GM12878 (cell line): ENCODE data around the gene TNFSF9. TPM values are rescaled to one million over a fixed set of nuclear protein-coding genes. Genes with fewer than 3 reads are reported as not detected.

ENCODE experiments used
- ATAC-seq: fragments of 200-7000 bp; cut with Tn5 transposase; 3 replicates; pipeline ENCODE4 v1.9.1; 2020; ENCODE audit warnings: mild to moderate bottlenecking, moderate library complexity
- BruUV-seq: library from RNA; stranded (reverse); fragments of 400-500 nt; replicated peaks from 2 replicates; lab custom pipeline; 2021; lab: Mats Ljungman, UMichigan
- CTCF ChIA-PET: fragments of 300-600 bp; sonication (Branson Sonifier 250); formaldehyde crosslinking; extraction: SDS; loops from one replicate; lab custom pipeline; 2021; ENCODE audit warnings: inconsistent platforms; lab: Yijun Ruan, JAX
- POLR2A ChIA-PET: fragments of 350-600 bp; formaldehyde crosslinking; extraction: SDS; loops from one replicate; lab custom pipeline; 2021; ENCODE audit warnings: inconsistent platforms; lab: Charles Lee
- RAD21 ChIA-PET: fragments of 300-600 bp; sonication (Branson Sonifier 250); formaldehyde crosslinking; loops from one replicate; lab custom pipeline; 2023; ENCODE audit warnings: antibody characterized with exemption; ENCODE audit not compliant: unreplicated experiment; lab: Charles Lee
- SMC1A ChIA-PET: fragments of 300-600 bp; sonication (Branson Sonifier 250); formaldehyde crosslinking; loops from one replicate; lab custom pipeline; 2023; ENCODE audit not compliant: unreplicated experiment, uncharacterized antibody; lab: Charles Lee
- DNase-seq: peaks from one replicate; pipeline ENCODE4 v3.0.0-alpha.2; 2011; ENCODE audit warnings: low read depth, low spot score
- FAIRE-seq: peaks from 3 replicates; lab custom pipeline; 2011; peaks lifted over from hg19 to GRCh38; lab: Jason Lieb, UNC
- H2AFZ ChIP-seq: 2 replicates; pipeline ENCODE4 v1.6.0; 2011; ENCODE audit warnings: low read depth, low read length, control low read depth; ENCODE audit not compliant: control insufficient read depth
- H3K27ac ChIP-seq: 2 replicates; pipeline ENCODE4 v1.5.1; 2011; ENCODE audit warnings: control low read depth; ENCODE audit not compliant: control insufficient read depth, insufficient read depth
- H3K27me3 ChIP-seq, 2 experiments: replicated peaks in 1 of 2; 2 replicates each; pipeline versions ENCODE4 v1.6.0 to v1.6.1; 2011; ENCODE audit warnings: low read length in 1 of 2; ENCODE audit not compliant: control insufficient read depth in 2 of 2, insufficient read depth in 2 of 2
- H3K36me3 ChIP-seq, 2 experiments: 2 replicates each; pipeline ENCODE4 v1.5.1; 2011; ENCODE audit warnings: low read length in 1 of 2; ENCODE audit not compliant: control insufficient read depth in 2 of 2, insufficient read depth in 2 of 2
- H3K4me1 ChIP-seq: 2 replicates; pipeline ENCODE4 v1.6.1; 2011; ENCODE audit warnings: mild to moderate bottlenecking, low read length, moderate library complexity, mixed read lengths; ENCODE audit not compliant: control insufficient read depth, insufficient read depth
- H3K4me2 ChIP-seq: 2 replicates; pipeline ENCODE4 v1.6.0; 2011; ENCODE audit warnings: control low read depth; ENCODE audit not compliant: control insufficient read depth, insufficient read depth
- H3K4me3 ChIP-seq: fragments of 200-600 bp; sonication (generic); 2 replicates; pipeline ENCODE4 v1.5.1; 2016
- H3K79me2 ChIP-seq: 2 replicates; pipeline ENCODE4 v1.6.0; 2011; ENCODE audit warnings: low read length; ENCODE audit not compliant: control insufficient read depth, insufficient read depth
- H3K9ac ChIP-seq: 2 replicates; pipeline ENCODE4 v1.8.0; 2011; ENCODE audit warnings: low read length, control low read depth, mixed read lengths; ENCODE audit not compliant: control insufficient read depth, insufficient read depth
- H3K9me3 ChIP-seq: replicated peaks from 3 replicates; pipeline ENCODE4 v1.5.1; 2011; ENCODE audit warnings: mild to moderate bottlenecking, low read length; ENCODE audit not compliant: control insufficient read depth, insufficient read depth
- H4K20me1 ChIP-seq: 2 replicates; pipeline ENCODE4 v1.6.0; 2011; ENCODE audit not compliant: control insufficient read depth, insufficient read depth
- BHLHE40 ChIP-seq, 2 experiments: fragments of 450-650 bp in 1 of 2; IDR thresholded peaks; 2 replicates each; pipeline ENCODE4 v1.6.1; 2011 to 2017; ENCODE audit warnings: low read depth in 2 of 2, borderline replicate concordance in 1 of 2, improper control_type of control experiment in 1 of 2, low read length in 1 of 2, mild to moderate bottlenecking in 1 of 2
- BRCA1 ChIP-seq: IDR thresholded peaks from 2 replicates; pipeline ENCODE4 v1.6.1; 2011; ENCODE audit warnings: low read depth, low read length, improper control_type of control experiment
- FOS ChIP-seq: IDR thresholded peaks from 3 replicates; pipeline ENCODE4 v1.6.1; 2011; ENCODE audit warnings: borderline replicate concordance; ENCODE audit not compliant: insufficient read length; ENCODE audit errors: extremely low read depth
- MEF2B ChIP-seq: fragments of 450-650 bp; IDR thresholded peaks from 2 replicates; pipeline ENCODE4 v1.6.1; 2018; ENCODE audit warnings: mild to moderate bottlenecking, moderate library complexity; ENCODE audit not compliant: partially characterized antibody, poor library complexity, severe bottlenecking
- MXI1 ChIP-seq: fragments of 150-350 bp; IDR thresholded peaks from 2 replicates; pipeline ENCODE4 v1.6.1; 2011; ENCODE audit warnings: low read depth, mild to moderate bottlenecking, inconsistent platforms, low read length, improper control_type of control experiment
- NFXL1 ChIP-seq: fragments of 450-650 bp; IDR thresholded peaks from 2 replicates; pipeline ENCODE4 v1.6.1; 2017; ENCODE audit warnings: antibody characterized with exemption, mild to moderate bottlenecking, borderline replicate concordance
- PML ChIP-seq: IDR thresholded peaks from 2 replicates; pipeline ENCODE4 v1.6.1; 2012; ENCODE audit warnings: low read length, inconsistent platforms
- RAD21 ChIP-seq: IDR thresholded peaks from 2 replicates; pipeline ENCODE4 v1.6.1; 2011; ENCODE audit warnings: mild to moderate bottlenecking, low read depth, low read length, moderate library complexity; ENCODE audit not compliant: insufficient read depth
- SIN3A ChIP-seq: IDR thresholded peaks from 2 replicates; pipeline ENCODE4 v1.6.1; 2012; ENCODE audit warnings: low read depth, low read length, improper control_type of control experiment
- SUPT20H ChIP-seq: IDR thresholded peaks from 2 replicates; pipeline ENCODE4 v1.6.1; 2011; ENCODE audit warnings: low read depth, mild to moderate bottlenecking, low read length, moderate library complexity, borderline replicate concordance; ENCODE audit not compliant: control insufficient read depth
- YY1 ChIP-seq: IDR thresholded peaks from 2 replicates; pipeline ENCODE4 v1.6.1; 2011; ENCODE audit warnings: low read depth, mild to moderate bottlenecking, low read length
- WGBS: methylation state at CpG from one replicate; pipeline ENCODE4 v1.1.6; 2016; ENCODE audit warnings: low lambda C conversion rate; ENCODE audit not compliant: insufficient replicate concordance, insufficient coverage; ENCODE audit errors: missing lambda C conversion rate; 5-methylcytosine and 5-hydroxymethylcytosine counted together
- in situ Hi-C: fragments of 300-500 bp; cut with MboI; formaldehyde crosslinking; loops from 9 replicates; pipeline ENCODE4 v1.14.3; 2018; ENCODE audit warnings: mixed read lengths
- intact Hi-C: fragments of 100-400 bp; cut with micrococcal nuclease; formaldehyde crosslinking; loops from one replicate; pipeline ENCODE4 v1.14.2; 2022; ENCODE audit not compliant: unreplicated experiment
- polyA plus RNA-seq, 11 experiments: library from polyadenylated mRNA; depleted of rRNA in 4 of 11; unstranded in 6 of 11; stranded (reverse) in 5 of 11; fragments of >200 nt; fragmentation: Nextera tagmentation in 4 of 11; fragmentation: Illumina TruSeq in 1 of 11; extraction: Ambion mirVana in 4 of 11; extraction: Trizol in 1 of 11; gene quantifications; 1 replicate in 1 of 11; 2 replicates in 10 of 11; pipeline versions ENCODE4 v1.2.1 to v1.2.3, GENCODE V29; 2011 to 2016; ENCODE audit warnings: inconsistent platforms in 2 of 11, missing spikeins in 2 of 11, low read depth in 1 of 11
- total RNA-seq, 4 experiments: library from RNA; depleted of rRNA in 3 of 4; stranded (reverse); fragments of >200 nt in 3 of 4; fragmentation: Illumina TruSeq in 1 of 4; extraction: Trizol in 1 of 4; gene quantifications; 2 replicates each; pipeline versions ENCODE4 v1.2.1 to v1.2.3, GENCODE V29; 2013 to 2021
- TF ChIP-seq, protein P1 (sequence below): fragments of 450-650 bp; formaldehyde crosslinking; IDR thresholded peaks from 2 replicates; pipeline ENCODE4 v1.4.0; 2020; ENCODE audit warnings: mild to moderate bottlenecking, moderate library complexity
- TF ChIP-seq, protein P2 (sequence below): IDR thresholded peaks from 2 replicates; pipeline ENCODE4 v1.6.1; 2012; ENCODE audit warnings: mild to moderate bottlenecking, low read depth, low read length
- TF ChIP-seq, protein P3 (sequence below): fragments of 450-650 bp; formaldehyde crosslinking; IDR thresholded peaks from 2 replicates; pipeline ENCODE4 v1.4.0; 2022; ENCODE audit warnings: mild to moderate bottlenecking, moderate library complexity

TNFSF9 gene
- total and polyA plus RNA-seq, 10 of the 15 experiments (the other 5 are each of a cell fraction or from before 2014, with no cell fraction given), result 6.2 to 75.3 (median 22.1) TPM

DNA sequence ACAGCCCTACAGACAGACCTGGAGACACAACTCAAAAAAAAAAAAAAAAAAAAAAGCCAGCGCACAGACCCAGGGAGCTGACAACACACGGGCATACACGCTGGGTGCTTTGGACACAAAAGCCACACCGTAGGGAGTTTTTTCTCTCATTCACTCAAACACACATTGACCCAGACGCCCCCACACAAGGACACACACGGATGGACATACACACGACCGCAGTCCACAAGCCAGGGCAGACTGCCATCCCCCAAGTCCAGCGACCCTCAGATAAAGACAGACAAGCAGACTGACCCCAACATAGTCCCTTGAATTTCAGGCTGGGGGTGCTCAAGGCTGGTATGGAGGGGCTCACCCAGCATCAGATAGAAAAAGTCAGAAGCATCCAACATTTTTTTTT is 16.7 kb upstream of the TNFSF9 start:
- Histone ChIP-seq H3K9me3 (no peaks in the 10 kb centered on the region), H3K36me3 (no peaks in the 10 kb centered on the region), H3K27ac (no peak overlapping the region), H2AFZ (no peak overlapping the region), H3K9ac (no peak overlapping the region), H3K27me3 (no peaks in the 10 kb centered on the region), H3K4me2 (no peak overlapping the region), H3K4me3 (no peak overlapping the region), H4K20me1 (no peaks in the 10 kb centered on the region), H3K79me2 (peaks cover 14% of the 10 kb centered on the region), H3K4me1 (peaks cover 13% of the 10 kb centered on the region)
- CTCF ChIA-PET, result interaction anchor here (0.7 to 2.8 kb wide), 2 partner anchors 41 to 349 kb away, joined by 3 to 16 read pairs; no protein-coding TSS in a partner anchor
- FAIRE-seq, result no peak
- ATAC-seq, result no peak
- 28% methylated on average over 8 of the region's 9 CpGs for WGBS
- in situ Hi-C loops (no loop called here), intact Hi-C loops (no loop called here)
- DNase-seq, result no peak
- POLR2A ChIA-PET, result interaction anchor here (0.8 kb wide), 1 partner anchor 51 kb away, joined by 3 read pairs; no protein-coding TSS in a partner anchor
- no TSS peak for BruUV-seq
- RAD21 ChIA-PET, result no interaction called here
- SMC1A ChIA-PET, result no interaction called here
- TF ChIP-seq BHLHE40 (IDR thresholded peaks at IDR 0.05; ENCODE audit: borderline replicate concordance in 1 of 2, low read depth in 2 of 2, low read length in 1 of 2) (no peak), NFXL1 (no peak), FOS (no peak), SUPT20H (no peak), PML (no peak), RAD21 (no peak), YY1 (no peak), MXI1 (no peak), BRCA1 (no peak), MEF2B (no peak), SIN3A (no peak)
- TF ChIP-seq, protein P1, sequence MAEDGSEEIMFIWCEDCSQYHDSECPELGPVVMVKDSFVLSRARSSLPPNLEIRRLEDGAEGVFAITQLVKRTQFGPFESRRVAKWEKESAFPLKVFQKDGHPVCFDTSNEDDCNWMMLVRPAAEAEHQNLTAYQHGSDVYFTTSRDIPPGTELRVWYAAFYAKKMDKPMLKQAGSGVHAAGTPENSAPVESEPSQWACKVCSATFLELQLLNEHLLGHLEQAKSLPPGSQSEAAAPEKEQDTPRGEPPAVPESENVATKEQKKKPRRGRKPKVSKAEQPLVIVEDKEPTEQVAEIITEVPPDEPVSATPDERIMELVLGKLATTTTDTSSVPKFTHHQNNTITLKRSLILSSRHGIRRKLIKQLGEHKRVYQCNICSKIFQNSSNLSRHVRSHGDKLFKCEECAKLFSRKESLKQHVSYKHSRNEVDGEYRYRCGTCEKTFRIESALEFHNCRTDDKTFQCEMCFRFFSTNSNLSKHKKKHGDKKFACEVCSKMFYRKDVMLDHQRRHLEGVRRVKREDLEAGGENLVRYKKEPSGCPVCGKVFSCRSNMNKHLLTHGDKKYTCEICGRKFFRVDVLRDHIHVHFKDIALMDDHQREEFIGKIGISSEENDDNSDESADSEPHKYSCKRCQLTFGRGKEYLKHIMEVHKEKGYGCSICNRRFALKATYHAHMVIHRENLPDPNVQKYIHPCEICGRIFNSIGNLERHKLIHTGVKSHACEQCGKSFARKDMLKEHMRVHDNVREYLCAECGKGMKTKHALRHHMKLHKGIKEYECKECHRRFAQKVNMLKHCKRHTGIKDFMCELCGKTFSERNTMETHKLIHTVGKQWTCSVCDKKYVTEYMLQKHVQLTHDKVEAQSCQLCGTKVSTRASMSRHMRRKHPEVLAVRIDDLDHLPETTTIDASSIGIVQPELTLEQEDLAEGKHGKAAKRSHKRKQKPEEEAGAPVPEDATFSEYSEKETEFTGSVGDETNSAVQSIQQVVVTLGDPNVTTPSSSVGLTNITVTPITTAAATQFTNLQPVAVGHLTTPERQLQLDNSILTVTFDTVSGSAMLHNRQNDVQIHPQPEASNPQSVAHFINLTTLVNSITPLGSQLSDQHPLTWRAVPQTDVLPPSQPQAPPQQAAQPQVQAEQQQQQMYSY (CRISPR knock-in tag), result no peak
- TF ChIP-seq, protein P2, sequence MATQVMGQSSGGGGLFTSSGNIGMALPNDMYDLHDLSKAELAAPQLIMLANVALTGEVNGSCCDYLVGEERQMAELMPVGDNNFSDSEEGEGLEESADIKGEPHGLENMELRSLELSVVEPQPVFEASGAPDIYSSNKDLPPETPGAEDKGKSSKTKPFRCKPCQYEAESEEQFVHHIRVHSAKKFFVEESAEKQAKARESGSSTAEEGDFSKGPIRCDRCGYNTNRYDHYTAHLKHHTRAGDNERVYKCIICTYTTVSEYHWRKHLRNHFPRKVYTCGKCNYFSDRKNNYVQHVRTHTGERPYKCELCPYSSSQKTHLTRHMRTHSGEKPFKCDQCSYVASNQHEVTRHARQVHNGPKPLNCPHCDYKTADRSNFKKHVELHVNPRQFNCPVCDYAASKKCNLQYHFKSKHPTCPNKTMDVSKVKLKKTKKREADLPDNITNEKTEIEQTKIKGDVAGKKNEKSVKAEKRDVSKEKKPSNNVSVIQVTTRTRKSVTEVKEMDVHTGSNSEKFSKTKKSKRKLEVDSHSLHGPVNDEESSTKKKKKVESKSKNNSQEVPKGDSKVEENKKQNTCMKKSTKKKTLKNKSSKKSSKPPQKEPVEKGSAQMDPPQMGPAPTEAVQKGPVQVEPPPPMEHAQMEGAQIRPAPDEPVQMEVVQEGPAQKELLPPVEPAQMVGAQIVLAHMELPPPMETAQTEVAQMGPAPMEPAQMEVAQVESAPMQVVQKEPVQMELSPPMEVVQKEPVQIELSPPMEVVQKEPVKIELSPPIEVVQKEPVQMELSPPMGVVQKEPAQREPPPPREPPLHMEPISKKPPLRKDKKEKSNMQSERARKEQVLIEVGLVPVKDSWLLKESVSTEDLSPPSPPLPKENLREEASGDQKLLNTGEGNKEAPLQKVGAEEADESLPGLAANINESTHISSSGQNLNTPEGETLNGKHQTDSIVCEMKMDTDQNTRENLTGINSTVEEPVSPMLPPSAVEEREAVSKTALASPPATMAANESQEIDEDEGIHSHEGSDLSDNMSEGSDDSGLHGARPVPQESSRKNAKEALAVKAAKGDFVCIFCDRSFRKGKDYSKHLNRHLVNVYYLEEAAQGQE, result no peak
- TF ChIP-seq, protein P3, sequence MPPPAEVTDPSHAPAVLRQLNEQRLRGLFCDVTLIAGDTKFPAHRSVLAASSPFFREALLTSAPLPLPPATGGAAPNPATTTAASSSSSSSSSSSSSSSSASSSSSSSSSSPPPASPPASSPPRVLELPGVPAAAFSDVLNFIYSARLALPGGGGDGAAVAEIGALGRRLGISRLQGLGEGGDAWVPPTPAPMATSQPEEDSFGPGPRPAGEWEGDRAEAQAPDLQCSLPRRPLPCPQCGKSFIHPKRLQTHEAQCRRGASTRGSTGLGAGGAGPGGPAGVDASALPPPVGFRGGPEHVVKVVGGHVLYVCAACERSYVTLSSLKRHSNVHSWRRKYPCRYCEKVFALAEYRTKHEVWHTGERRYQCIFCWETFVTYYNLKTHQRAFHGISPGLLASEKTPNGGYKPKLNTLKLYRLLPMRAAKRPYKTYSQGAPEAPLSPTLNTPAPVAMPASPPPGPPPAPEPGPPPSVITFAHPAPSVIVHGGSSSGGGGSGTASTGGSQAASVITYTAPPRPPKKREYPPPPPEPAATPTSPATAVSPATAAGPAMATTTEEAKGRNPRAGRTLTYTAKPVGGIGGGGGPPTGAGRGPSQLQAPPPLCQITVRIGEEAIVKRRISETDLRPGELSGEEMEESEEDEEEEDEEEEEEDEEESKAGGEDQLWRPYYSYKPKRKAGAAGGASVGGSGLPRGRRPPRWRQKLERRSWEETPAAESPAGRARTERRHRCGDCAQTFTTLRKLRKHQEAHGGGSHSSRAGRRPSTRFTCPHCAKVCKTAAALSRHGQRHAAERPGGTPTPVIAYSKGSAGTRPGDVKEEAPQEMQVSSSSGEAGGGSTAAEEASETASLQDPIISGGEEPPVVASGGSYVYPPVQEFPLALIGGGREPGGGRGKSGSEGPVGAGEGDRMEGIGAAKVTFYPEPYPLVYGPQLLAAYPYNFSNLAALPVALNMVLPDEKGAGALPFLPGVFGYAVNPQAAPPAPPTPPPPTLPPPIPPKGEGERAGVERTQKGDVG (CRISPR knock-in tag), result no peak
